Ecto neural progenitor cell (in vitro differentiated cells): ENCODE data around the gene TP53TG3D.
"Not testable (repeated sequence)": the region's sequence is repeated elsewhere in the genome, so short reads cannot be mapped to it uniquely, and the experiment has no call there.

Source experiments
- DNase-seq: peaks from one replicate; pipeline ENCODE4 v3.0.0-alpha.2; 2018; ENCODE audit warnings: low spot score

Gene TP53TG3D, protein sequence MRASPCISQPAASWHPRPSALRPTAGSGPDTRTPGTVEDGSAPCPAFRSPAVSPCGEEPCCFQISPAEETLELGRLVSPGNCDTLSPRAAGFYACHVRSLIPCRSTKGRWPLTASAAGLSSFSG

DNA sequence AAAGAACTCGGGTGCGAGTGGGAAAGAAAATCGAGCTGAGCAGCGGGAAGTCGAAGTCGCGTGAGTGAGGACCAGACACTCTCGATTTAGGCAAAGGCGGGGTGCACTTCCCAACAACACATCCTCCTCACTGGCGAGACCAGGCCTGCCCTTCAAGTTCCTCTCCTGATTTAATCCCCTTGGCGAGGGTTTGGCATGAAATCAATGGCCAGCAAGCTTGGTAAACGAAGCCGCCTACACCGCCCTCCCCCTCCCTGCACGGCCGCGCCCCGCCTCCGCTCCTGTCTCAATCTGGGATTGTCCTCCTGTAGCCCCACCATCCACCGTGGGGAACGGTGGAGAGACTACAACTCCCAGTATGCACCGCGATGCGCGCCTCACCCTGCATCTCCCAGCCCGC is at the start of gene TP53TG3D:
TP53TG3D (plus strand) TSS at position 301 of the 400 bp plus-strand sequence; CDS start at position 369, 68 bp downstream.
- not testable (repeated sequence) for DNase-seq

- not testable (repeated sequence) for DNase-seq
These were observed 421 bp downstream of the TP53TG3D start for GRCh38 chr16:32253507-32253906.

- not testable (repeated sequence) for DNase-seq
These were observed 8.4 kb downstream of the TP53TG3D start for GRCh38 chr16:32261526-32261925.

- DNase-seq: peak; percentile 1
These were observed 10.5 kb downstream of the TP53TG3D start for GRCh38 chr16:32263552-32263951.

- not testable (repeated sequence) for DNase-seq
These were observed 28.8 kb downstream of the TP53TG3D start for GRCh38 chr16:32281910-32282309.

GRCh38 chr16:32283024-32283423 is 29.9 kb downstream of the TP53TG3D start:
- not testable (repeated sequence) for DNase-seq

GRCh38 chr16:32283917-32284495 is 30.9 kb downstream of the TP53TG3D start:
- not testable (repeated sequence) for DNase-seq

- DNase-seq: not testable (repeated sequence)
These were observed 32.0 kb downstream of the TP53TG3D start for GRCh38 chr16:32284800-32285796.

DNA sequence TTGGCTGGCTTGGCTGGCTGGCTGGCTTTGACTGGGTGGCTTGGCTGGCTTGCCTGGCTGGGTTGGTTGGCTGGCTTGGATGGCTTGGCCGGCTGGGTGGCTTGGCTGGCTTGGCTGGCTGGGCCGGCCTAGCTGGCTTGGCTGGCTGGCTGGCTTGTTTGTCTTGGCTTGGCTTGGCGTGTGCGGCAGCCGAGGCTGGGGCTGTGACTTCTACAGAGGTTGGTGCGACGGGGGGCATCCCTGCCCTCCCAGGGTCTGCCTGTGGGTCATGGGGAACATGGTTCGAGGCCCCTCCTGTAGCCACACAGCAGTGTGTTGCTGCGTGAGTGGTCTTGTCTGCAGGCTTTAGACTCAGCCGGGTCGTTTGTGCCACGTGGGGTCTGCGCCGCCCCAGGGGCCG is 33.1 kb downstream of the TP53TG3D start:
- DNase-seq: not testable (repeated sequence)

GRCh38 chr16:32287743-32288142 is 34.7 kb downstream of the TP53TG3D start:
- DNase-seq: not testable (repeated sequence)

GRCh38 chr16:32289197-32289596 is 36.1 kb downstream of the TP53TG3D start:
- DNase-seq: not testable (repeated sequence)

- not testable (repeated sequence) for DNase-seq
These were observed 49.7 kb downstream of the TP53TG3D start for GRCh38 chr16:32302776-32303175.
